Stimulated activated CD4-positive, alpha-beta T cell treated with anti-CD3 and anti-CD28 coated beads, TNF-alpha, amount 100 ng/mL, for 4 hours (primary cell): ENCODE results near the gene CA10.

Experiments used
- DNase-seq, 3 experiments: peaks; one replicate each; pipeline ENCODE4 v3.0.0-alpha.2; 2020; ENCODE audit warnings: low read depth in 3 of 3

Gene CA10

DNA sequence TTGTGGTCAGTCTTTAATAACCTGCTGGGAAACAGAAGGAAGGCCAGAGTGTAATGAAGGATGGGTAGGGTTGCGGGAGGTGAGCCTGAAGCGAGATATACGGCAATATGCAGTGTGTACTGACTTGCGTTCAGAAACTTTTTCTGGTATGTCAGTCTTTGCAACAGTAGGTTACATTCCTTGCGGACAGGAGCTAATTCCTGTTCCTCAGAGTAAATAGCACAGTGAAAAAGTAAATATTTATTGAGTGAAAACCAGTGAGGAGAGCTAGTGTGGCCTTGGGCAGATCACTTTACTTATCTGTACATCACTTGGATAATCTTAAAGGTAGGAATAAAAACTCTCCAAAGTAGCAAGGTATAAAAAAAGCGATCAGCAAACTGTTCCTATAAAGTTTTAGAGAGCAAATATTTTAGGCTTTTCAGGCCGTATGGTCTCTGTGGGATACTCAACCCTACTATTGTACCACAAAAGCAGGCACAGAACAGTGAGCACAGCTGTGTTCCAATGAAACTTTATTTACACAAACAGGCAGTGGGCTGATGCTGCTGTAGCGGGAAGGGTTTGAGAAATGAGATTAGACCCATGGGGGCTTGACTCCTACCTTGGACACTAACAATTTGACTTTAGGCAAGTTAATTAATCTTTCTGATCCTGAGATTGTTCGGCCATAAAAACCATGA lies 550.1 kb downstream of the CA10 start:
- no peak for DNase-seq

DNA sequence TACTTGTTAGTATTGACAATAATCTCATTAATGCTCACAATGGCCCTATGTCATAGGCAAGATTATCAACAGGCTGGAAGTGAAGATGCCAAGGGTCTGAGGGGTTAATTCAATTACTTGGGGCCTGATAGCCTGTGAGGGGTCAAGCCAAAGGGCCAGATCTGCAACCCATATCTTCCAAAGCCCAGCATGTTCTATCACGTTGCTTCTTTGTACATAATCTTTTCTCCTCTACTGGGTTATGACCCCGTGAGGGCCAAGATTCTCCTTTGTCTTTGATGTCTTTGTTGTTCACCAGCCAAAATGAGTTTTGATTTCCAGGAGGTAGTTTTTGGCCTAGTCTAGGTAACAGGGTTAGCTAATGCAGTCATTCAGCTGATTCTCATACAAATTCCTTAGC lies 551.0 kb downstream of the CA10 start:
- no peak for DNase-seq

DNA sequence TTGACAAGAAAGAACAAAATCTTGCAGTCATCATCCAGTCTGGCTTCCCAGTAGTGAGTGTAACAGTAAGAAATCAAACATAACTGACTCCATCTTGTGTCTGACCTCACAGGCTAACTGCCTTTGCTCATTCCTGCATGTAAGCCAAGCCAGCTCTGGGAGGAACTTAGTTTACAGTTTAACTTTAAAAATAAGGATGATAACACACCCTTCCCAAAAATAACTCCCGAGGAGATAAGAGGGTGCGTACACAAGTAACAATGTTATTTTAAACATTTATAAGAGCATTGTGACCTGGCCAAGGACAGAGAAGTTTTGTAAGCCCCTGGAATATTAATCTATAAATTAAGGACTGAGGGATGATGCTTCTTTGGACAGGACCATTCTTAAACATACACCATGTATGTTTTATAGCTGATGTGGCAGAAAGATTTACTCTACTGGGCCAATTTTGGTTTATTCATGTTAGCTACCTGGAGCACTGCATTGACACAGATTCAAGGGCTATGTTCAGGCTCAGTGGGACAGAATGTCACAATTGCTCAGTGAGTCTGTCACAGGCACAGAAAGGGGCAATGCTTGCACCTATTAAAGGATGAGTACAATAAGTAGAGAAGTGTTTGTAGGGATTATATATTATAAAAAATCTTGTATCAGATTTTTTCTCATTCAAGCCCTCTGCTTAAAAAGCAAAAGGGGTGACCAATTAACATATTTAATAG lies 554.1 kb downstream of the CA10 start:
- DNase-seq: no peak

DNA sequence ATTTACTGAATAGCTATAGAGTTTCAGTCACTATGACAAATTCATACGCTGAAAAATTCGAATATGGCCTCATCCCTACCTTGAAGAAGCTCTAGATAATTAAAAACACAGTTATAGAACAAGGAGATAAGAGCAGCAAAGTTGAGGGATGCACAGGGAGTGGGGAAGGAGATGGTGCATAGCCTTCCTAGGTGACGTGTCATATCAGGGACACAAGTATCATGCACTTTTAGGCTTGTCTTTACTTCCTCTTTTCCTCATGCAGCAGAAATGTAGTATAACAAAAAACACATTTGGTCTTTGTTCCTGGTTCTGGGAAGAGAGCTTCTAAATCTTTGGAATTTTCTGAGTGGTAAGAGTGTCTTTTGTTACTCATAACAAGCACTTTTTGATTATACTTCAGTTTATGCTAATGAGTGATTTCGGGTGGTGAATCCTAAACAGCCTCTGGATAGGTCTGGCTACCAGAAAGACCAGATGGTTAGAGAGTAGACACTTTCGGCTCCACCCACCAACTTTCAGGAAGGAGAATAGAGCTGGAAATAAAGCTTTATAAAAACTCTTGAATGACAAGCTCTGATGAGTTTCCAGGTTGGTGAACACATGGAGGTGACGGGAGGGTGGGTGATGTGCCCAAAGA lies 556.8 kb downstream of the CA10 start:
- no peak for DNase-seq

- no peak for DNase-seq
Measured at GRCh38 chr17:51598824-51599223, 559.7 kb downstream of the CA10 start.

- no peak for DNase-seq
Measured at GRCh38 chr17:51597345-51597744, 561.2 kb downstream of the CA10 start.

GRCh38 chr17:51595826-51596398 lies 562.6 kb downstream of the CA10 start:
- no peak for DNase-seq

- no peak for DNase-seq
Measured at GRCh38 chr17:51590071-51590656, 568.4 kb downstream of the CA10 start.

GRCh38 chr17:51588063-51588462 lies 570.5 kb downstream of the CA10 start:
- DNase-seq: no peak

GRCh38 chr17:51587516-51587915 lies 571.0 kb downstream of the CA10 start:
- no peak for DNase-seq

- DNase-seq: no peak
Measured at GRCh38 chr17:51585514-51586104, 572.9 kb downstream of the CA10 start.

DNA sequence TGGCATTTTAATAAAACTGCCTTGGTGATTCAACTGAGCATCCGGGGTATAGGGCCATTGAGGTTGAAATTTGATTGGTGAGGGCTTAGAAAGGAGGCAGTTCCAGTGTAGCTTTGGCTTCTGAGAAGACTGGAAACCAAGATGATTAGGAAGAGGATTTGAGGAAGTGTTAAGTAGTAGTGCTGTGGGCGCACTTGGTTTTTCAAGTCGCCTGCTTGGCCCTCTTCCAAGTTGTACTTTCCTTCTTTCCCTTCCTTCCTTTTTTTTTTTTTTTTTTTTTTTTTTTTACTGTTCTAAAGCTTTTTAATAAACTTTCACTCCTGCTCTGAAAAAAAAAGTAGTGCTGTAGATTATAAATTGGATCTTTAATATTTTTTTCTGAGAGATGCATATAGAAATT lies 577.6 kb downstream of the CA10 start:
- DNase-seq: no peak
